AG04450 (cell line): Measurements from ENCODE around the gene ROBO3. TPM values are rescaled to one million over a fixed set of nuclear protein-coding genes. Genes with fewer than 3 reads are reported as not detected.

Source experiments
- CTCF ChIA-PET: fragments of 300-600, 350-600 bp; formaldehyde crosslinking; extraction: SDS; loops from one replicate; lab custom pipeline; 2022; ENCODE audit warnings: antibody characterized with exemption, inconsistent platforms; lab: Charles Lee
- POLR2A ChIA-PET: fragments of 350-600 bp; formaldehyde crosslinking; extraction: SDS; loops from one replicate; lab custom pipeline; 2021; ENCODE audit warnings: antibody characterized with exemption, inconsistent platforms; lab: Yijun Ruan, JAX
- DNase-seq: peaks from one replicate; pipeline ENCODE4 v3.0.0-alpha.2; 2011; ENCODE audit warnings: low read depth, low spot score
- H3K27ac ChIP-seq: one replicate; pipeline ENCODE4 v1.5.1; 2012; ENCODE audit warnings: low read depth, low read length, control low read depth
- H3K27me3 ChIP-seq: one replicate; pipeline ENCODE4 v1.6.0; 2012; ENCODE audit warnings: low read length; ENCODE audit not compliant: control insufficient read depth, insufficient read depth
- H3K4me3 ChIP-seq: 2 replicates; pipeline ENCODE4 v1.5.1; 2011; ENCODE audit warnings: mild to moderate bottlenecking, low read depth, low read length, control low read depth
- H3K9me3 ChIP-seq: 2 replicates; pipeline ENCODE4 v1.5.1; 2012; ENCODE audit warnings: low read length; ENCODE audit not compliant: control insufficient read depth, insufficient read depth
- CTCF ChIP-seq: IDR thresholded peaks from 2 replicates; pipeline ENCODE4 v1.5.1; 2011; ENCODE audit warnings: low read depth, low read length, control low read depth, inconsistent platforms
- polyA plus RNA-seq: library from polyadenylated mRNA; depleted of rRNA; stranded (reverse); fragments of >200 nt; gene quantifications from 2 replicates; pipeline ENCODE4 v1.2.3, GENCODE V29; 2011

The ROBO3 gene
- polyA plus RNA-seq, 1 experiment, result 28.9 TPM

- no peaks in the 10 kb centered on the region; the same call in 1 of the 2 replicates for H3K9me3 ChIP-seq
- H3K4me3 ChIP-seq, result no peak overlapping the region
- CTCF ChIA-PET, result interaction anchor here (1.0 kb wide), 1 partner anchor 224 kb away, joined by 4 read pairs; no protein-coding TSS in a partner anchor
- DNase-seq, result no peak
- no peak overlapping the region for H3K27ac ChIP-seq
- TF ChIP-seq CTCF, result no peak
- H3K27me3 ChIP-seq, result peaks cover 96% of the 10 kb centered on the region
- POLR2A ChIA-PET, result no interaction called here
Observed at GRCh38 chr11:124868331-124869274, 3.4 kb downstream of the ROBO3 start.

GRCh38 chr11:124869331-124869730 is 4.1 kb downstream of the ROBO3 start:
- H3K4me3 ChIP-seq, result no peak overlapping the region
- no peaks in the 10 kb centered on the region; the same call in 1 of the 2 replicates for H3K9me3 ChIP-seq
- ChIA-PET POLR2A (no interaction called here), CTCF (interaction anchor here (1.0 kb wide), 1 partner anchor 225 kb away, joined by 4 read pairs; no protein-coding TSS in a partner anchor)
- no peak for TF ChIP-seq CTCF
- DNase-seq, result no peak
- peaks cover 89% of the 10 kb centered on the region for H3K27me3 ChIP-seq
- H3K27ac ChIP-seq, result no peak overlapping the region

- H3K27ac ChIP-seq, result no peak overlapping the region
- no peak overlapping the region for H3K4me3 ChIP-seq
- H3K9me3 ChIP-seq, result no peaks in the 10 kb centered on the region; the same call in 1 of the 2 replicates
- DNase-seq, result no peak
- H3K27me3 ChIP-seq, result peaks cover 83% of the 10 kb centered on the region
- no peak for TF ChIP-seq CTCF
- POLR2A ChIA-PET, result no interaction called here
- CTCF ChIA-PET, result no interaction called here
Observed at GRCh38 chr11:124869856-124870387, 4.7 kb downstream of the ROBO3 start.

- no peak for TF ChIP-seq CTCF
- CTCF ChIA-PET, result no interaction called here
- peaks cover 78% of the 10 kb centered on the region for H3K27me3 ChIP-seq
- no peaks in the 10 kb centered on the region; the same call in 1 of the 2 replicates for H3K9me3 ChIP-seq
- no peak overlapping the region for H3K4me3 ChIP-seq
- DNase-seq, result no peak
- POLR2A ChIA-PET, result no interaction called here
- no peak overlapping the region for H3K27ac ChIP-seq
Observed at GRCh38 chr11:124870430-124870829, 5.2 kb downstream of the ROBO3 start.

GRCh38 chr11:124872280-124872679 is 7.0 kb downstream of the ROBO3 start:
- H3K27me3 ChIP-seq, result peaks cover 60% of the 10 kb centered on the region
- TF ChIP-seq CTCF, result no peak
- H3K27ac ChIP-seq, result no peak overlapping the region
- H3K4me3 ChIP-seq, result no peak overlapping the region
- POLR2A ChIA-PET, result no interaction called here
- CTCF ChIA-PET, result interaction anchor here (1.3 to 1.6 kb wide), 2 partner anchors 34 to 36 kb away, joined by 3 to 4 read pairs; no protein-coding TSS in a partner anchor
- no peak for DNase-seq
- H3K9me3 ChIP-seq, result no peaks in the 10 kb centered on the region; the same call in 1 of the 2 replicates
